HG03565 (cell line): Measurements from ENCODE around the gene CCDC63.
"Not testable (repeated sequence)": the region's sequence is repeated elsewhere in the genome, so short reads cannot be mapped to it uniquely, and the experiment has no call there.

Source experiments
- ATAC-seq: cut with Tn5 transposase; IDR thresholded peaks from one replicate; pipeline ENCODE4 v1.9.1; 2021; ENCODE audit warnings: mild to moderate bottlenecking, moderate library complexity; ENCODE audit not compliant: unreplicated experiment

CCDC63 gene

GRCh38 chr12:110948041-110948440 lies 101.3 kb downstream of the CCDC63 start:
- no peak for ATAC-seq

- ATAC-seq = not testable (repeated sequence)
Measured at GRCh38 chr12:110950466-110950865, 103.7 kb downstream of the CCDC63 start.

- ATAC-seq = not testable (repeated sequence)
Measured at GRCh38 chr12:110950867-110951266, 104.1 kb downstream of the CCDC63 start.
